GM12878 (cell line): ENCODE results near the gene PIK3R2. TPM values are rescaled to one million over a fixed set of nuclear protein-coding genes. Genes with fewer than 3 reads are reported as not detected.

Experiments
- ATAC-seq: fragments of 200-7000 bp; cut with Tn5 transposase; 3 replicates; pipeline ENCODE4 v1.9.1; 2020; ENCODE audit warnings: mild to moderate bottlenecking, moderate library complexity
- BruUV-seq: library from RNA; stranded (reverse); fragments of 400-500 nt; replicated peaks from 2 replicates; lab custom pipeline; 2021; lab: Mats Ljungman, UMichigan
- CTCF ChIA-PET: fragments of 300-600 bp; sonication (Branson Sonifier 250); formaldehyde crosslinking; extraction: SDS; loops from one replicate; lab custom pipeline; 2021; ENCODE audit warnings: inconsistent platforms; lab: Yijun Ruan, JAX
- POLR2A ChIA-PET: fragments of 350-600 bp; formaldehyde crosslinking; extraction: SDS; loops from one replicate; lab custom pipeline; 2021; ENCODE audit warnings: inconsistent platforms; lab: Charles Lee
- RAD21 ChIA-PET: fragments of 300-600 bp; sonication (Branson Sonifier 250); formaldehyde crosslinking; loops from one replicate; lab custom pipeline; 2023; ENCODE audit warnings: antibody characterized with exemption; ENCODE audit not compliant: unreplicated experiment; lab: Charles Lee
- SMC1A ChIA-PET: fragments of 300-600 bp; sonication (Branson Sonifier 250); formaldehyde crosslinking; loops from one replicate; lab custom pipeline; 2023; ENCODE audit not compliant: unreplicated experiment, uncharacterized antibody; lab: Charles Lee
- DNase-seq: peaks from one replicate; pipeline ENCODE4 v3.0.0-alpha.2; 2011; ENCODE audit warnings: low read depth, low spot score
- FAIRE-seq: peaks from 3 replicates; lab custom pipeline; 2011; peaks lifted over from hg19 to GRCh38; lab: Jason Lieb, UNC
- H2AFZ ChIP-seq: 2 replicates; pipeline ENCODE4 v1.6.0; 2011; ENCODE audit warnings: low read depth, low read length, control low read depth; ENCODE audit not compliant: control insufficient read depth
- H3K27ac ChIP-seq: 2 replicates; pipeline ENCODE4 v1.5.1; 2011; ENCODE audit warnings: control low read depth; ENCODE audit not compliant: control insufficient read depth, insufficient read depth
- H3K27me3 ChIP-seq, 2 experiments: replicated peaks in 1 of 2; 2 replicates each; pipeline versions ENCODE4 v1.6.0 to v1.6.1; 2011; ENCODE audit warnings: low read length in 1 of 2; ENCODE audit not compliant: control insufficient read depth in 2 of 2, insufficient read depth in 2 of 2
- H3K36me3 ChIP-seq, 2 experiments: 2 replicates each; pipeline ENCODE4 v1.5.1; 2011; ENCODE audit warnings: low read length in 1 of 2; ENCODE audit not compliant: control insufficient read depth in 2 of 2, insufficient read depth in 2 of 2
- H3K4me1 ChIP-seq: 2 replicates; pipeline ENCODE4 v1.6.1; 2011; ENCODE audit warnings: mild to moderate bottlenecking, low read length, moderate library complexity, mixed read lengths; ENCODE audit not compliant: control insufficient read depth, insufficient read depth
- H3K4me2 ChIP-seq: 2 replicates; pipeline ENCODE4 v1.6.0; 2011; ENCODE audit warnings: control low read depth; ENCODE audit not compliant: control insufficient read depth, insufficient read depth
- H3K4me3 ChIP-seq: fragments of 200-600 bp; sonication (generic); 2 replicates; pipeline ENCODE4 v1.5.1; 2016
- H3K79me2 ChIP-seq: 2 replicates; pipeline ENCODE4 v1.6.0; 2011; ENCODE audit warnings: low read length; ENCODE audit not compliant: control insufficient read depth, insufficient read depth
- H3K9ac ChIP-seq: 2 replicates; pipeline ENCODE4 v1.8.0; 2011; ENCODE audit warnings: low read length, control low read depth, mixed read lengths; ENCODE audit not compliant: control insufficient read depth, insufficient read depth
- H3K9me3 ChIP-seq: replicated peaks from 3 replicates; pipeline ENCODE4 v1.5.1; 2011; ENCODE audit warnings: mild to moderate bottlenecking, low read length; ENCODE audit not compliant: control insufficient read depth, insufficient read depth
- H4K20me1 ChIP-seq: 2 replicates; pipeline ENCODE4 v1.6.0; 2011; ENCODE audit not compliant: control insufficient read depth, insufficient read depth
- ATF7 ChIP-seq: fragments of 450-650 bp; IDR thresholded peaks from 2 replicates; pipeline ENCODE4 v1.6.1; 2016; ENCODE audit warnings: low read depth, mild to moderate bottlenecking
- CBFB ChIP-seq: IDR thresholded peaks from 2 replicates; pipeline ENCODE4 v1.6.1; 2016; ENCODE audit warnings: antibody characterized with exemption, low read depth
- CREM ChIP-seq: IDR thresholded peaks from 2 replicates; pipeline ENCODE4 v1.6.1; 2014; ENCODE audit warnings: antibody characterized with exemption, low read depth
- EGR1 ChIP-seq, 2 experiments: IDR thresholded peaks; 1 replicate in 1 of 2; 2 replicates in 1 of 2; pipeline ENCODE4 v1.6.1; 2011 to 2012; ENCODE audit warnings: low read depth in 2 of 2, low read length in 2 of 2, borderline replicate concordance in 1 of 2, mild to moderate bottlenecking in 1 of 2, moderate library complexity in 1 of 2
- FOXM1 ChIP-seq: IDR thresholded peaks from 2 replicates; pipeline ENCODE4 v1.6.1; 2012; ENCODE audit warnings: low read depth, mild to moderate bottlenecking, inconsistent platforms, low read length, moderate library complexity
- GABPA ChIP-seq: IDR thresholded peaks from 2 replicates; pipeline ENCODE4 v1.6.1; 2014; ENCODE audit warnings: antibody characterized with exemption, low read depth, mild to moderate bottlenecking, inconsistent platforms
- HDGF ChIP-seq: fragments of 450-650 bp; IDR thresholded peaks from 2 replicates; pipeline ENCODE4 v1.6.1; 2016; ENCODE audit warnings: antibody characterized with exemption
- KDM1A ChIP-seq: fragments of 200-600 bp; sonication (generic); IDR thresholded peaks from 2 replicates; pipeline ENCODE4 v1.6.1; 2016; ENCODE audit warnings: borderline replicate concordance
- MAX ChIP-seq: IDR thresholded peaks from 2 replicates; pipeline ENCODE4 v1.6.1; 2012; ENCODE audit warnings: low read depth, low read length, improper control_type of control experiment
- MYC ChIP-seq: IDR thresholded peaks from 2 replicates; pipeline ENCODE4 v1.6.1; 2011; ENCODE audit warnings: mild to moderate bottlenecking, low read length, moderate library complexity, inconsistent platforms; ENCODE audit not compliant: insufficient read depth, insufficient replicate concordance, insufficient read length, severe bottlenecking
- PBX3 ChIP-seq: IDR thresholded peaks from 2 replicates; pipeline ENCODE4 v1.6.1; 2011; ENCODE audit warnings: mild to moderate bottlenecking, low read depth, low read length, moderate library complexity; ENCODE audit not compliant: insufficient replicate concordance
- SMAD1 ChIP-seq: fragments of 450-650 bp; IDR thresholded peaks from 2 replicates; pipeline ENCODE4 v1.6.1; 2018; ENCODE audit warnings: mild to moderate bottlenecking, low read depth; ENCODE audit not compliant: partially characterized antibody
- SPI1 ChIP-seq: IDR thresholded peaks from 2 replicates; pipeline ENCODE4 v1.6.1; 2011; ENCODE audit warnings: low read depth, mild to moderate bottlenecking, low read length, moderate library complexity, borderline replicate concordance; ENCODE audit not compliant: insufficient read depth
- SREBF1 ChIP-seq: IDR thresholded peaks from 2 replicates; pipeline ENCODE4 v1.6.1; 2012; ENCODE audit warnings: mild to moderate bottlenecking, low read length
- STAT1 ChIP-seq: fragments of 450-650 bp; conservative IDR thresholded peaks from 2 replicates; pipeline ENCODE4 v1.6.1; 2014; ENCODE audit warnings: antibody characterized with exemption, mild to moderate bottlenecking
- ZSCAN29 ChIP-seq: fragments of 450-650 bp; IDR thresholded peaks from 2 replicates; pipeline ENCODE4 v1.6.1; 2017; ENCODE audit warnings: mild to moderate bottlenecking, moderate library complexity
- WGBS: methylation state at CpG from one replicate; pipeline ENCODE4 v1.1.6; 2016; ENCODE audit warnings: low lambda C conversion rate; ENCODE audit not compliant: insufficient replicate concordance, insufficient coverage; ENCODE audit errors: missing lambda C conversion rate; 5-methylcytosine and 5-hydroxymethylcytosine counted together
- in situ Hi-C: fragments of 300-500 bp; cut with MboI; formaldehyde crosslinking; loops from 9 replicates; pipeline ENCODE4 v1.14.3; 2018; ENCODE audit warnings: mixed read lengths
- intact Hi-C: fragments of 100-400 bp; cut with micrococcal nuclease; formaldehyde crosslinking; loops from one replicate; pipeline ENCODE4 v1.14.2; 2022; ENCODE audit not compliant: unreplicated experiment
- polyA plus RNA-seq, 11 experiments: library from polyadenylated mRNA; depleted of rRNA in 4 of 11; unstranded in 6 of 11; stranded (reverse) in 5 of 11; fragments of >200 nt; fragmentation: Nextera tagmentation in 4 of 11; fragmentation: Illumina TruSeq in 1 of 11; extraction: Ambion mirVana in 4 of 11; extraction: Trizol in 1 of 11; gene quantifications; 1 replicate in 1 of 11; 2 replicates in 10 of 11; pipeline versions ENCODE4 v1.2.1 to v1.2.3, GENCODE V29; 2011 to 2016; ENCODE audit warnings: inconsistent platforms in 2 of 11, missing spikeins in 2 of 11, low read depth in 1 of 11
- total RNA-seq, 4 experiments: library from RNA; depleted of rRNA in 3 of 4; stranded (reverse); fragments of >200 nt in 3 of 4; fragmentation: Illumina TruSeq in 1 of 4; extraction: Trizol in 1 of 4; gene quantifications; 2 replicates each; pipeline versions ENCODE4 v1.2.1 to v1.2.3, GENCODE V29; 2013 to 2021
- TF ChIP-seq, protein P1 (sequence below): IDR thresholded peaks from 2 replicates; pipeline ENCODE4 v1.6.1; 2011; ENCODE audit warnings: borderline replicate concordance, low read depth, mild to moderate bottlenecking, moderate library complexity, mixed read lengths, low read length; ENCODE audit not compliant: insufficient read depth; ENCODE audit errors: extremely low read length

The PIK3R2 gene
- total and polyA plus RNA-seq, 10 of the 15 experiments (the other 5 are each of a cell fraction or from before 2014, with no cell fraction given) = 0.26 to 22.6 (median 2.5) TPM

DNA sequence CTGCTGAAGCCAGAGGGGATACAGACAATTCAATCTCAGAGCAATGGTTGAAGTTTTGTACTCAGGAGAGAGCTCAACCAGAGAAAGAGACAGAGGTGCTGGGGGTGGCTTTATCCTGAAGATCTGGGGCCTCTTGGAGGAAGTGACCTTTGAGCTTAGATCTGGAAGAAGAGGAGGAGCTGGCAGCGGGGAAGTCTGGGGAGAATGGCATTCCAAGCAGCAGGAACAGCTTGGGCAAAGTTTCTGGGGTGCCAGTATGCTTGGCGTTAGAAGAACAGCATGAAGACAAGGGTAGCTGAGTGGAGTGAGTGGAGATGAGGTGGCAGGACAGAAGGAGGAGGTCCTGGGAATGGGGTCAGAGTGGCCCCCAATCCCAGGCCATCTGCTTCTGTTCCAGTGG is 44.1 kb upstream of the PIK3R2 start:
- Histone ChIP-seq H3K4me2 (peak overlapping the region; percentile 94), H4K20me1 (no peaks in the 10 kb centered on the region), H3K79me2 (peaks cover 5% of the 10 kb centered on the region), H3K4me3 (no peak overlapping the region), H3K4me1 (peaks cover 50% of the 10 kb centered on the region), H3K27ac (no peak overlapping the region), H3K27me3 (no peaks in the 10 kb centered on the region), H3K9ac (no peak overlapping the region; the same call in 1 of the 2 replicates), H2AFZ (no peak overlapping the region), H3K9me3 (no peaks in the 10 kb centered on the region), H3K36me3 (peaks cover 3 to 9% of the 10 kb centered on the region in 2 experiments; a peak in 3 of 4 replicates)
- 70% methylated on average over 2 of the region's 2 CpGs for WGBS
- ATAC-seq = no peak
- ChIA-PET RAD21 (interaction anchor here (0.8 to 3.2 kb wide), 4 partner anchors 10 to 46 kb away, joined by 3 to 14 read pairs (median 7); partner anchors contain the start of gene PIK3R2), POLR2A (interaction anchor here (0.6 to 4.3 kb wide), 6 partner anchors 10 to 52 kb away, joined by 3 to 16 read pairs (median 4); partner anchors contain the start of genes MAST3 and PIK3R2), SMC1A (interaction anchor here (0.8 to 2.1 kb wide), 7 partner anchors 17 to 84 kb away, joined by 3 to 11 read pairs (median 3); partner anchors contain the start of genes MPV17L2 and PIK3R2), CTCF (interaction anchor here (0.7 to 6.3 kb wide), 5 partner anchors 10 to 45 kb away, joined by 4 to 48 read pairs (median 16); partner anchors contain the start of genes MAST3 and PIK3R2)
- in situ Hi-C loops (no loop called here), intact Hi-C loops (loop anchor here (2.0 kb wide), 1 partner anchor 102 kb away; no protein-coding TSS in a partner anchor)
- FAIRE-seq = no peak
- no TSS peak for BruUV-seq
- no peak for DNase-seq
- TF ChIP-seq GABPA = no peak
- no peak for TF ChIP-seq SMAD1
- no peak for TF ChIP-seq SPI1
- no peak for TF ChIP-seq MAX
- no peak for TF ChIP-seq ATF7
- TF ChIP-seq HDGF = no peak
- TF ChIP-seq FOXM1 = no peak
- no peak for TF ChIP-seq CBFB
- no peak for TF ChIP-seq STAT1
- no peak for TF ChIP-seq ZSCAN29
- TF ChIP-seq KDM1A = no peak
- TF ChIP-seq CREM = no peak
- TF ChIP-seq, protein P1, sequence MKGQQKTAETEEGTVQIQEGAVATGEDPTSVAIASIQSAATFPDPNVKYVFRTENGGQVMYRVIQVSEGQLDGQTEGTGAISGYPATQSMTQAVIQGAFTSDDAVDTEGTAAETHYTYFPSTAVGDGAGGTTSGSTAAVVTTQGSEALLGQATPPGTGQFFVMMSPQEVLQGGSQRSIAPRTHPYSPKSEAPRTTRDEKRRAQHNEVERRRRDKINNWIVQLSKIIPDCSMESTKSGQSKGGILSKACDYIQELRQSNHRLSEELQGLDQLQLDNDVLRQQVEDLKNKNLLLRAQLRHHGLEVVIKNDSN = no peak
- no peak for TF ChIP-seq SREBF1
- no peak for TF ChIP-seq MYC
- no peak for TF ChIP-seq EGR1 (IDR thresholded peaks at IDR 0.05; ENCODE audit: borderline replicate concordance in 1 of 2, low read depth in 2 of 2, low read length in 2 of 2)
- no peak for TF ChIP-seq PBX3
